HL-60 (cell line): ENCODE data around the gene SLC25A51.

ENCODE experiments used
- DNase-seq, 2 experiments: peaks; one replicate each; pipeline ENCODE4 v3.0.0-alpha.2; 2010 to 2020; ENCODE audit warnings: low read depth in 1 of 2, low spot score in 1 of 2
- H3K27ac ChIP-seq: fragments of 250-450 bp; sonication (Bioruptor Pico); replicated peaks from 2 replicates; pipeline ENCODE4 v1.5.1; 2020; ENCODE audit warnings: mild to moderate bottlenecking, moderate library complexity
- H3K27me3 ChIP-seq: fragments of 250-450 bp; sonication (Bioruptor Pico); 2 replicates; pipeline ENCODE4 v1.5.1; 2021; ENCODE audit warnings: mild to moderate bottlenecking, moderate library complexity; ENCODE audit not compliant: insufficient read depth, poor library complexity, severe bottlenecking
- H3K4me3 ChIP-seq: replicated peaks from 2 replicates; pipeline ENCODE4 v1.5.1; 2011; ENCODE audit warnings: mild to moderate bottlenecking, control low read depth, low read length; ENCODE audit not compliant: insufficient read depth
- GABPA ChIP-seq: IDR thresholded peaks from 2 replicates; pipeline ENCODE4 v1.6.1; 2012; ENCODE audit warnings: low read depth
- POLR2AphosphoS5 ChIP-seq: IDR thresholded peaks from 2 replicates; pipeline ENCODE4 v1.6.1; 2012; ENCODE audit warnings: low read depth
- SPI1 ChIP-seq: IDR thresholded peaks from 2 replicates; pipeline ENCODE4 v1.6.1; 2012; ENCODE audit warnings: low read depth, mild to moderate bottlenecking, borderline replicate concordance
- TF ChIP-seq, protein P1 (sequence below): IDR thresholded peaks from 2 replicates; pipeline ENCODE4 v1.6.1; 2012; ENCODE audit warnings: low read depth; ENCODE audit not compliant: insufficient replicate concordance
- TF ChIP-seq, protein P2 (sequence below): IDR thresholded peaks from one replicate; pipeline ENCODE4 v1.5.1; 2011; ENCODE audit warnings: low read length, control low read depth, inconsistent platforms; ENCODE audit not compliant: insufficient read depth

The SLC25A51 gene

DNA sequence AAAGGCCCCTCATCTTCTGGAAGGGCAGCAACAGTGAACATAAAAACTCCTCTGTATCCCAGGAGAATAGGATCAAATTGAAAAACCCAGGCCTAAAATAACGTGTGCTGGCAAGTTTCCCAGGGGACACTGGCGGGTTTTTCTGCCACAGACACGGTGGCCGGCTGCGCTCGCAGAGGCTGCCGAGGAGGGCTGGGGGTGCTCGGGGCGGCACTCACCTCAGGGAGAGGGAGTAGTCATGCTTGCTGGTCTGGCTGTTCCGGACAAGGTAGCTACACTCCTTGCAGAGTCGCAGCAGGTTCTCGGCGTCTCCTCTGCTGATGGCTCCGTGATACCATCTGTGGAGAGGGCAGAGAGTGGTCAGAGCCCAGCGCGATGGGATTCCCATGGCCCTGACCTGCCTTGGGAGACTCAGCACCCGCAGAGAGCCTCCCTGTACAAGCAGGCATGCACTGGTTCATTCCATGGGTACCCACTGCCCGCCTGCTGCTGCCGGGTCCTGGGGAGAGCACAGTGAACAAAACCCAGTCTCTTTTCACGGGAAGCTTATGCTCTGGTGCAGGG lies 44.6 kb upstream of the SLC25A51 start:
- H3K27ac ChIP-seq = no peak overlapping the region
- H3K27me3 ChIP-seq = no peaks in the 10 kb centered on the region
- no peak for DNase-seq
- H3K4me3 ChIP-seq = no peak overlapping the region
- TF ChIP-seq SPI1 (no peak), POLR2AphosphoS5 (no peak), GABPA (no peak)
- TF ChIP-seq, protein P1, sequence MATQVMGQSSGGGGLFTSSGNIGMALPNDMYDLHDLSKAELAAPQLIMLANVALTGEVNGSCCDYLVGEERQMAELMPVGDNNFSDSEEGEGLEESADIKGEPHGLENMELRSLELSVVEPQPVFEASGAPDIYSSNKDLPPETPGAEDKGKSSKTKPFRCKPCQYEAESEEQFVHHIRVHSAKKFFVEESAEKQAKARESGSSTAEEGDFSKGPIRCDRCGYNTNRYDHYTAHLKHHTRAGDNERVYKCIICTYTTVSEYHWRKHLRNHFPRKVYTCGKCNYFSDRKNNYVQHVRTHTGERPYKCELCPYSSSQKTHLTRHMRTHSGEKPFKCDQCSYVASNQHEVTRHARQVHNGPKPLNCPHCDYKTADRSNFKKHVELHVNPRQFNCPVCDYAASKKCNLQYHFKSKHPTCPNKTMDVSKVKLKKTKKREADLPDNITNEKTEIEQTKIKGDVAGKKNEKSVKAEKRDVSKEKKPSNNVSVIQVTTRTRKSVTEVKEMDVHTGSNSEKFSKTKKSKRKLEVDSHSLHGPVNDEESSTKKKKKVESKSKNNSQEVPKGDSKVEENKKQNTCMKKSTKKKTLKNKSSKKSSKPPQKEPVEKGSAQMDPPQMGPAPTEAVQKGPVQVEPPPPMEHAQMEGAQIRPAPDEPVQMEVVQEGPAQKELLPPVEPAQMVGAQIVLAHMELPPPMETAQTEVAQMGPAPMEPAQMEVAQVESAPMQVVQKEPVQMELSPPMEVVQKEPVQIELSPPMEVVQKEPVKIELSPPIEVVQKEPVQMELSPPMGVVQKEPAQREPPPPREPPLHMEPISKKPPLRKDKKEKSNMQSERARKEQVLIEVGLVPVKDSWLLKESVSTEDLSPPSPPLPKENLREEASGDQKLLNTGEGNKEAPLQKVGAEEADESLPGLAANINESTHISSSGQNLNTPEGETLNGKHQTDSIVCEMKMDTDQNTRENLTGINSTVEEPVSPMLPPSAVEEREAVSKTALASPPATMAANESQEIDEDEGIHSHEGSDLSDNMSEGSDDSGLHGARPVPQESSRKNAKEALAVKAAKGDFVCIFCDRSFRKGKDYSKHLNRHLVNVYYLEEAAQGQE = no peak
- TF ChIP-seq, protein P2, sequence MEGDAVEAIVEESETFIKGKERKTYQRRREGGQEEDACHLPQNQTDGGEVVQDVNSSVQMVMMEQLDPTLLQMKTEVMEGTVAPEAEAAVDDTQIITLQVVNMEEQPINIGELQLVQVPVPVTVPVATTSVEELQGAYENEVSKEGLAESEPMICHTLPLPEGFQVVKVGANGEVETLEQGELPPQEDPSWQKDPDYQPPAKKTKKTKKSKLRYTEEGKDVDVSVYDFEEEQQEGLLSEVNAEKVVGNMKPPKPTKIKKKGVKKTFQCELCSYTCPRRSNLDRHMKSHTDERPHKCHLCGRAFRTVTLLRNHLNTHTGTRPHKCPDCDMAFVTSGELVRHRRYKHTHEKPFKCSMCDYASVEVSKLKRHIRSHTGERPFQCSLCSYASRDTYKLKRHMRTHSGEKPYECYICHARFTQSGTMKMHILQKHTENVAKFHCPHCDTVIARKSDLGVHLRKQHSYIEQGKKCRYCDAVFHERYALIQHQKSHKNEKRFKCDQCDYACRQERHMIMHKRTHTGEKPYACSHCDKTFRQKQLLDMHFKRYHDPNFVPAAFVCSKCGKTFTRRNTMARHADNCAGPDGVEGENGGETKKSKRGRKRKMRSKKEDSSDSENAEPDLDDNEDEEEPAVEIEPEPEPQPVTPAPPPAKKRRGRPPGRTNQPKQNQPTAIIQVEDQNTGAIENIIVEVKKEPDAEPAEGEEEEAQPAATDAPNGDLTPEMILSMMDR = no peak

DNA sequence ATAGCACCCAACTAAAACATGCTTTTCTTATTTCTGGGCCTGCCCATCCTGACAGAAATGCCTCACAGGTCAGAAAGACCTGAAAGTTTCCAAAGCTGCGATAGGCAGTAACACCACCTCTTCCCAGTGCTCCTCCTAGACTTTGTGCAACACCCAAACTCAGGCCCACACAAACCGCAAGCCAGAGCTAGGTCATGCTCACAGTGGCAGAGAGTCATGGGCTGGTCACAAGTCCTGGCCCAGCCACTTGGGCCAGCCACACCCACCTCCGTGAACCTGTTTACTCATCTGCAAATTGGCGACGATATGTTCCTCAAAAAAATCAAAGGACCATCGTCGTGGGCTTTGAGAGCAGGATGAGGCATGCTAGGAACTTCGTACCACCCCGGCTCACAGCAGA lies 44.0 kb upstream of the SLC25A51 start:
- Histone ChIP-seq H3K27ac (no peak overlapping the region), H3K4me3 (no peak overlapping the region), H3K27me3 (no peaks in the 10 kb centered on the region)
- no peak for DNase-seq
- TF ChIP-seq, protein P1 = no peak
- TF ChIP-seq SPI1 (no peak), POLR2AphosphoS5 (no peak), GABPA (no peak)
- TF ChIP-seq, protein P2 = no peak

DNA sequence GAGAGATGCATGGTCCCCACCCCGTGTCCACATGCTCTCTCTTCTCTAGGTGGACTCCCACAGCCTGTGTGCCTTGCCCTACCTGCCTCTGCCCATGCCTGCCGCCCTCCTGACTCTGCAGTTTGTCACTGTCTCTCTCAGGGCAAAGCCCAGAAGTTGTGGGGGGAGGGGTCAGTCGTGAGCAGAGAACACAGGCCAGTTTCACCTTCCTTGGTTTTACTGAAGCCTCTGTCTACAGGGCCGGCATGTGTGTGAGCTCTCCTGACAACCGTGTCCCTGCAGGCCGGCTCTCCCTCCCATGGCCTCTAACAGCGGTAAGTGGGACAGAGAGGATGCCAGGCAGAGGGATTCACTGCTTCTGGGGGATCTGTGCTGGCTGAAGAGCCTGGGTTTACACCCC lies 43.5 kb upstream of the SLC25A51 start:
- TF ChIP-seq GABPA (no peak), SPI1 (no peak), POLR2AphosphoS5 (no peak)
- TF ChIP-seq, protein P1 = no peak
- TF ChIP-seq, protein P2 = no peak
- Histone ChIP-seq H3K27me3 (no peaks in the 10 kb centered on the region), H3K4me3 (no peak overlapping the region), H3K27ac (no peak overlapping the region)
- no peak for DNase-seq
